SK-N-SH treated with all-trans-retinoic acid at 6 μM for 48 hours (cell line): ENCODE measurements around the gene SLC52A1.
"Not testable (repeated sequence)": the region's sequence is repeated elsewhere in the genome, so short reads cannot be mapped to it uniquely, and the experiment has no call there.

Experiments
- ATAC-seq: fragments of 200-7000 bp; cut with Tn5 transposase; 3 replicates; pipeline ENCODE4 v1.9.1; 2020; ENCODE audit warnings: mild to moderate bottlenecking, moderate library complexity
- ARNTL ChIP-seq: fragments of 450-650 bp; formaldehyde crosslinking; IDR thresholded peaks from 2 replicates; pipeline ENCODE4 v1.5.0; 2020; ENCODE audit warnings: low read depth, mild to moderate bottlenecking, moderate library complexity, borderline replicate concordance
- BACH2 ChIP-seq: fragments of 250-450 bp; sonication (Bioruptor Pico); IDR thresholded peaks from 2 replicates; pipeline ENCODE4 v1.9.0; 2021; ENCODE audit warnings: mild to moderate bottlenecking, borderline replicate concordance
- CSDC2 ChIP-seq: fragments of 250-450 bp; sonication (Bioruptor Pico); IDR thresholded peaks from 2 replicates; pipeline ENCODE4 v1.5.0; 2020; ENCODE audit warnings: mild to moderate bottlenecking, moderate library complexity
- ESRRG ChIP-seq: fragments of 250-450 bp; sonication (Bioruptor Pico); IDR thresholded peaks from 2 replicates; pipeline ENCODE4 v1.6.1; 2021; ENCODE audit warnings: mild to moderate bottlenecking
- GLIS3 ChIP-seq: fragments of 250-450 bp; sonication (Bioruptor Pico); IDR thresholded peaks from 2 replicates; pipeline ENCODE4 v1.5.0; 2020; ENCODE audit warnings: mild to moderate bottlenecking, moderate library complexity
- ISL1 ChIP-seq: fragments of 250-450 bp; sonication (Bioruptor Pico); IDR thresholded peaks from 2 replicates; pipeline ENCODE4 v2.1.2; 2022; ENCODE audit warnings: mild to moderate bottlenecking, moderate library complexity
- OSR1 ChIP-seq: fragments of 250-450 bp; sonication (Bioruptor Pico); IDR thresholded peaks from 2 replicates; pipeline ENCODE4 v1.8.0; 2022; ENCODE audit warnings: moderate library complexity, mild to moderate bottlenecking, inconsistent platforms
- PPARA ChIP-seq: fragments of 250-450 bp; sonication (Bioruptor Pico); IDR thresholded peaks from 2 replicates; pipeline ENCODE4 v1.5.0; 2020; ENCODE audit warnings: mild to moderate bottlenecking, borderline replicate concordance
- RARB ChIP-seq: fragments of 250-450 bp; sonication (Bioruptor Pico); IDR thresholded peaks from 2 replicates; pipeline ENCODE4 v1.8.0; 2021; ENCODE audit warnings: mild to moderate bottlenecking, moderate library complexity
- TCF4 ChIP-seq: fragments of 250-450 bp; sonication (Bioruptor Pico); IDR thresholded peaks from 2 replicates; pipeline ENCODE4 v1.8.0; 2021; ENCODE audit warnings: mild to moderate bottlenecking, moderate library complexity, borderline replicate concordance
- TOX ChIP-seq: fragments of 250-450 bp; sonication (Bioruptor Pico); IDR thresholded peaks from 2 replicates; pipeline ENCODE4 v1.8.0; 2021; ENCODE audit warnings: mild to moderate bottlenecking, moderate library complexity, borderline replicate concordance
- ZC3H10 ChIP-seq: fragments of 250-450 bp; sonication (Bioruptor Pico); IDR thresholded peaks from 2 replicates; pipeline ENCODE4 v1.5.1; 2021; ENCODE audit warnings: mild to moderate bottlenecking, moderate library complexity
- ZFP3 ChIP-seq: fragments of 250-450 bp; sonication (Bioruptor Pico); IDR thresholded peaks from 2 replicates; pipeline ENCODE4 v1.5.0; 2020; ENCODE audit warnings: mild to moderate bottlenecking, moderate library complexity
- ZNF565 ChIP-seq: fragments of 450-650 bp; formaldehyde crosslinking; conservative IDR thresholded peaks from 2 replicates; pipeline ENCODE4 v1.5.0; 2020; ENCODE audit warnings: low read depth, mild to moderate bottlenecking, moderate library complexity
- ZNF70 ChIP-seq: fragments of 450-650 bp; formaldehyde crosslinking; IDR thresholded peaks from 2 replicates; pipeline ENCODE4 v1.5.0; 2020; ENCODE audit warnings: mild to moderate bottlenecking, moderate library complexity
- TF ChIP-seq, protein P1 (sequence below): fragments of 250-450 bp; sonication (Bioruptor Pico); IDR thresholded peaks from 2 replicates; pipeline ENCODE4 v1.5.1; 2020; ENCODE audit warnings: low read depth, mild to moderate bottlenecking, moderate library complexity
- TF ChIP-seq, protein P2 (sequence below): fragments of 250-450 bp; sonication (Bioruptor Pico); IDR thresholded peaks from 2 replicates; pipeline ENCODE4 v1.5.1; 2021; ENCODE audit warnings: mild to moderate bottlenecking, moderate library complexity
- TF ChIP-seq, protein P3 (sequence below): fragments of 250-450 bp; sonication (Bioruptor Pico); IDR thresholded peaks from 2 replicates; pipeline ENCODE4 v1.5.0; 2020; ENCODE audit warnings: mild to moderate bottlenecking, moderate library complexity
- TF ChIP-seq, protein P4 (sequence below): fragments of 250-450 bp; sonication (Bioruptor Pico); IDR thresholded peaks from 2 replicates; pipeline ENCODE4 v1.8.0; 2020; ENCODE audit warnings: mild to moderate bottlenecking, moderate library complexity, borderline replicate concordance
- TF ChIP-seq, protein P5 (sequence below): fragments of 250-450 bp; sonication (Bioruptor Pico); IDR thresholded peaks from 2 replicates; pipeline ENCODE4 v1.8.0; 2021; ENCODE audit warnings: low read depth, mild to moderate bottlenecking, moderate library complexity, borderline replicate concordance

Gene SLC52A1

DNA sequence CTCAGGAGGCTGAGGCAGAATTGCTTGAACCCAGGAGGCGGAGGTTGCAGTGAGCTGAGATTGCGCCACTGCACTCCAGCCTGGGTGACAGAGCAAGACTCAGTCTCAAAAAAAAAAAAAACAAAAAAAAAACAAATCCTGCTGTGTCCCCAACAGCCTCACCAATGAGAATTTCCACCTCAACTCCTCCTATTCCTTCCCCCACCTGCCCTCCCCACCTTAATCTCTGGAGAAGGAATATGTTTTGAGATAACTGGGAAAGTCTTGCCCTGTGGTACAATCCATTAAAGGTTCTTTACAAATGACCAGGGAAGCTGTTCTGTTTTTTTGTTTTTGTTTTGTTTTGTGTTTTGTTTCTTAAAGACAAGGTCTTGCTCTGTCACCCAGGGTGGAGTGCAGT lies 5.1 kb downstream of the SLC52A1 start:
- not testable (repeated sequence) for ATAC-seq

DNA sequence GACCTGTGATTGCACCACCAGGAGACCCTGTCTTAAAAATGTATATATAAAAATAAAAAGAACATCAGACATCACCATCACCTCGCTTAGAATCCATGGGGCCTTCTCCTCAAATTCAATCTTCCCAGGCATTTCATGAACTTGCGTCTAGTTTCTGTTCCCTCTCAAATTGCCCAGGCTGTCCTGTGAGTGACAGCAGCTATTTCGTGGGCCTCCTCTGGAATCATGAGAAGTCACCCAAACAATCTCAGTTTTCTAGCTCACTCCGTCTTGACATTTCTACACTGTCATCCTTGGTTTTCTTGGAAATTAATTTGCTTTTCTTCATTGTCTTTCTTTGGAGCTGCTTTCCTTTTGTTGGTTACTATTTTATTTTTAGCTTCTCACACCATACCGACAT lies 7.3 kb downstream of the SLC52A1 start:
- TF ChIP-seq, protein P1, sequence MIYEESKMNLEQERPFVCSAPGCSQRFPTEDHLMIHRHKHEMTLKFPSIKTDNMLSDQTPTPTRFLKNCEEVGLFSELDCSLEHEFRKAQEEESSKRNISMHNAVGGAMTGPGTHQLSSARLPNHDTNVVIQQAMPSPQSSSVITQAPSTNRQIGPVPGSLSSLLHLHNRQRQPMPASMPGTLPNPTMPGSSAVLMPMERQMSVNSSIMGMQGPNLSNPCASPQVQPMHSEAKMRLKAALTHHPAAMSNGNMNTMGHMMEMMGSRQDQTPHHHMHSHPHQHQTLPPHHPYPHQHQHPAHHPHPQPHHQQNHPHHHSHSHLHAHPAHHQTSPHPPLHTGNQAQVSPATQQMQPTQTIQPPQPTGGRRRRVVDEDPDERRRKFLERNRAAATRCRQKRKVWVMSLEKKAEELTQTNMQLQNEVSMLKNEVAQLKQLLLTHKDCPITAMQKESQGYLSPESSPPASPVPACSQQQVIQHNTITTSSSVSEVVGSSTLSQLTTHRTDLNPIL (CRISPR knock-in tag): no peak
- no peak for TF ChIP-seq ISL1
- no peak for TF ChIP-seq RARB (CRISPR knock-in tag)
- TF ChIP-seq ZNF565 (CRISPR knock-in tag): no peak
- no peak for TF ChIP-seq CSDC2 (CRISPR knock-in tag)
- no peak for TF ChIP-seq ZNF70 (CRISPR knock-in tag)
- no peak for TF ChIP-seq BACH2 (CRISPR knock-in tag)
- no peak for TF ChIP-seq ZC3H10
- TF ChIP-seq TOX: no peak
- no peak for TF ChIP-seq PPARA (CRISPR knock-in tag)
- no peak for TF ChIP-seq ESRRG (CRISPR knock-in tag)
- no peak for ATAC-seq

DNA sequence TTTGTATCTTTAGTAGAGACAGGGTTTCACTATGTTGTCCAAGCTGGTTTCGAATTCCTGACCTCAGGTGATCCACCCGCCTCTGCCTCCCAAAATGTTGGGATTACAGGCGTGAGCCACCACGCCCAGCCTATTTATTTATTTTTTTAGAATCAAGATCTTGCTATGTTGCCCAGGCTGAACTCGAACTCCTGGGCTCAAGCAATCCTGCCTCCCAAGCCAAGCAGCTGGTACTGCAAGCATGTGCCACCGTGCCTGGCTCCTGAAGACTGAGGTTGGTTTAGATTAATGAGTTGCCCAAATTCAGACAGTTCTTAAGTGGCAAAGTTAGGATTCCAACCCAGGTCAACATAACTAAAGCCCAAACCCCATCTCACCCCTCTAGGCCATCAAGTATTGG lies 7.9 kb downstream of the SLC52A1 start:
- TF ChIP-seq OSR1 (CRISPR knock-in tag) (no peak), GLIS3 (no peak), ZNF565 (CRISPR knock-in tag) (no peak), ZFP3 (CRISPR knock-in tag) (no peak), TCF4 (CRISPR knock-in tag) (no peak), BACH2 (CRISPR knock-in tag) (no peak), ISL1 (no peak), ARNTL (CRISPR knock-in tag) (no peak), CSDC2 (CRISPR knock-in tag) (no peak), ESRRG (CRISPR knock-in tag) (no peak)
- TF ChIP-seq, protein P1 (CRISPR knock-in tag): no peak
- TF ChIP-seq, protein P2, sequence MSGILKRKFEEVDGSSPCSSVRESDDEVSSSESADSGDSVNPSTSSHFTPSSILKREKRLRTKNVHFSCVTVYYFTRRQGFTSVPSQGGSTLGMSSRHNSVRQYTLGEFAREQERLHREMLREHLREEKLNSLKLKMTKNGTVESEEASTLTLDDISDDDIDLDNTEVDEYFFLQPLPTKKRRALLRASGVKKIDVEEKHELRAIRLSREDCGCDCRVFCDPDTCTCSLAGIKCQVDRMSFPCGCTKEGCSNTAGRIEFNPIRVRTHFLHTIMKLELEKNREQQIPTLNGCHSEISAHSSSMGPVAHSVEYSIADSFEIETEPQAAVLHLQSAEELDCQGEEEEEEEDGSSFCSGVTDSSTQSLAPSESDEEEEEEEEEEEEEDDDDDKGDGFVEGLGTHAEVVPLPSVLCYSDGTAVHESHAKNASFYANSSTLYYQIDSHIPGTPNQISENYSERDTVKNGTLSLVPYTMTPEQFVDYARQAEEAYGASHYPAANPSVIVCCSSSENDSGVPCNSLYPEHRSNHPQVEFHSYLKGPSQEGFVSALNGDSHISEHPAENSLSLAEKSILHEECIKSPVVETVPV (CRISPR knock-in tag): no peak
- TF ChIP-seq, protein P3, sequence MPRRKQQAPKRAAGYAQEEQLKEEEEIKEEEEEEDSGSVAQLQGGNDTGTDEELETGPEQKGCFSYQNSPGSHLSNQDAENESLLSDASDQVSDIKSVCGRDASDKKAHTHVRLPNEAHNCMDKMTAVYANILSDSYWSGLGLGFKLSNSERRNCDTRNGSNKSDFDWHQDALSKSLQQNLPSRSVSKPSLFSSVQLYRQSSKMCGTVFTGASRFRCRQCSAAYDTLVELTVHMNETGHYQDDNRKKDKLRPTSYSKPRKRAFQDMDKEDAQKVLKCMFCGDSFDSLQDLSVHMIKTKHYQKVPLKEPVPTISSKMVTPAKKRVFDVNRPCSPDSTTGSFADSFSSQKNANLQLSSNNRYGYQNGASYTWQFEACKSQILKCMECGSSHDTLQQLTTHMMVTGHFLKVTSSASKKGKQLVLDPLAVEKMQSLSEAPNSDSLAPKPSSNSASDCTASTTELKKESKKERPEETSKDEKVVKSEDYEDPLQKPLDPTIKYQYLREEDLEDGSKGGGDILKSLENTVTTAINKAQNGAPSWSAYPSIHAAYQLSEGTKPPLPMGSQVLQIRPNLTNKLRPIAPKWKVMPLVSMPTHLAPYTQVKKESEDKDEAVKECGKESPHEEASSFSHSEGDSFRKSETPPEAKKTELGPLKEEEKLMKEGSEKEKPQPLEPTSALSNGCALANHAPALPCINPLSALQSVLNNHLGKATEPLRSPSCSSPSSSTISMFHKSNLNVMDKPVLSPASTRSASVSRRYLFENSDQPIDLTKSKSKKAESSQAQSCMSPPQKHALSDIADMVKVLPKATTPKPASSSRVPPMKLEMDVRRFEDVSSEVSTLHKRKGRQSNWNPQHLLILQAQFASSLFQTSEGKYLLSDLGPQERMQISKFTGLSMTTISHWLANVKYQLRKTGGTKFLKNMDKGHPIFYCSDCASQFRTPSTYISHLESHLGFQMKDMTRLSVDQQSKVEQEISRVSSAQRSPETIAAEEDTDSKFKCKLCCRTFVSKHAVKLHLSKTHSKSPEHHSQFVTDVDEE (CRISPR knock-in tag): no peak
- TF ChIP-seq, protein P4, sequence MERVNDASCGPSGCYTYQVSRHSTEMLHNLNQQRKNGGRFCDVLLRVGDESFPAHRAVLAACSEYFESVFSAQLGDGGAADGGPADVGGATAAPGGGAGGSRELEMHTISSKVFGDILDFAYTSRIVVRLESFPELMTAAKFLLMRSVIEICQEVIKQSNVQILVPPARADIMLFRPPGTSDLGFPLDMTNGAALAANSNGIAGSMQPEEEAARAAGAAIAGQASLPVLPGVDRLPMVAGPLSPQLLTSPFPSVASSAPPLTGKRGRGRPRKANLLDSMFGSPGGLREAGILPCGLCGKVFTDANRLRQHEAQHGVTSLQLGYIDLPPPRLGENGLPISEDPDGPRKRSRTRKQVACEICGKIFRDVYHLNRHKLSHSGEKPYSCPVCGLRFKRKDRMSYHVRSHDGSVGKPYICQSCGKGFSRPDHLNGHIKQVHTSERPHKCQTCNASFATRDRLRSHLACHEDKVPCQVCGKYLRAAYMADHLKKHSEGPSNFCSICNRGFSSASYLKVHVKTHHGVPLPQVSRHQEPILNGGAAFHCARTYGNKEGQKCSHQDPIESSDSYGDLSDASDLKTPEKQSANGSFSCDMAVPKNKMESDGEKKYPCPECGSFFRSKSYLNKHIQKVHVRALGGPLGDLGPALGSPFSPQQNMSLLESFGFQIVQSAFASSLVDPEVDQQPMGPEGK (CRISPR knock-in tag): no peak
- TF ChIP-seq, protein P5, sequence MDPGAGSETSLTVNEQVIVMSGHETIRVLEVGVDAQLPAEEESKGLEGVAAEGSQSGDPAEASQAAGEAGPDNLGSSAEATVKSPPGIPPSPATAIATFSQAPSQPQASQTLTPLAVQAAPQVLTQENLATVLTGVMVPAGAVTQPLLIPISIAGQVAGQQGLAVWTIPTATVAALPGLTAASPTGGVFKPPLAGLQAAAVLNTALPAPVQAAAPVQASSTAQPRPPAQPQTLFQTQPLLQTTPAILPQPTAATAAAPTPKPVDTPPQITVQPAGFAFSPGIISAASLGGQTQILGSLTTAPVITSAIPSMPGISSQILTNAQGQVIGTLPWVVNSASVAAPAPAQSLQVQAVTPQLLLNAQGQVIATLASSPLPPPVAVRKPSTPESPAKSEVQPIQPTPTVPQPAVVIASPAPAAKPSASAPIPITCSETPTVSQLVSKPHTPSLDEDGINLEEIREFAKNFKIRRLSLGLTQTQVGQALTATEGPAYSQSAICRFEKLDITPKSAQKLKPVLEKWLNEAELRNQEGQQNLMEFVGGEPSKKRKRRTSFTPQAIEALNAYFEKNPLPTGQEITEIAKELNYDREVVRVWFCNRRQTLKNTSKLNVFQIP: no peak
- no peak for ATAC-seq
